Chondrocyte (in vitro differentiated cells): ENCODE data around the gene HAP1. TPM values are rescaled to one million over a fixed set of nuclear protein-coding genes. Genes with fewer than 3 reads are reported as not detected.

ENCODE experiments used
- DNase-seq: peaks from one replicate; pipeline ENCODE4 v3.0.0; 2021; ENCODE audit warnings: mixed read lengths, low spot score
- H3K27ac Mint-ChIP-seq: one replicate; pipeline ENCODE4 v1.8.0; 2021; ENCODE audit warnings: mild to moderate bottlenecking, moderate library complexity, mixed read lengths; ENCODE audit not compliant: unreplicated experiment
- H3K27me3 Mint-ChIP-seq: 2 replicates; pipeline ENCODE4 v1.8.0; 2021; ENCODE audit warnings: low read depth, mixed read lengths
- H3K36me3 Mint-ChIP-seq: 2 replicates; pipeline ENCODE4 v1.8.0; 2021; ENCODE audit warnings: low read depth, mixed read lengths
- H3K4me1 Mint-ChIP-seq: 2 replicates; pipeline ENCODE4 v1.8.0; 2021; ENCODE audit warnings: low read depth, mild to moderate bottlenecking, mixed read lengths
- H3K4me3 Mint-ChIP-seq: one replicate; pipeline ENCODE4 v1.8.0; 2021; ENCODE audit warnings: mild to moderate bottlenecking, moderate library complexity, mixed read lengths; ENCODE audit not compliant: unreplicated experiment
- H3K9me3 Mint-ChIP-seq: 2 replicates; pipeline ENCODE4 v1.8.0; 2021; ENCODE audit warnings: low read depth, mixed read lengths
- CTCF ChIP-seq: fragments of 200-600 bp; sonication (generic); IDR thresholded peaks from 2 replicates; pipeline ENCODE4 v1.5.0; 2021; ENCODE audit warnings: antibody characterized with exemption, mild to moderate bottlenecking, moderate library complexity
- total RNA-seq: library from RNA; stranded (reverse); gene quantifications from 3 replicates; pipeline ENCODE4 v1.2.1, GENCODE V29; 2021

HAP1 gene
- total RNA-seq, 1 donor from 2014 or later: not detected

- DNase-seq: no peak
- Mint-ChIP-seq H3K4me3 (no peak overlapping the region), H3K27ac (no peak overlapping the region), H3K4me1 (no peaks in the 10 kb centered on the region), H3K27me3 (peaks cover 4% of the 10 kb centered on the region), H3K36me3 (peaks cover 4% of the 10 kb centered on the region), H3K9me3 (no peaks in the 10 kb centered on the region)
- no peak for TF ChIP-seq CTCF
Observed at GRCh38 chr17:41751288-41751687, 16.8 kb upstream of the HAP1 start.

GRCh38 chr17:41750862-41751261, 16.4 kb upstream of the HAP1 start:
- H3K4me3 Mint-ChIP-seq: no peak overlapping the region
- H3K4me1 Mint-ChIP-seq: no peaks in the 10 kb centered on the region
- H3K9me3 Mint-ChIP-seq: no peaks in the 10 kb centered on the region
- H3K36me3 Mint-ChIP-seq: peaks cover 2% of the 10 kb centered on the region
- no peak for TF ChIP-seq CTCF
- H3K27me3 Mint-ChIP-seq: peaks cover 5% of the 10 kb centered on the region
- DNase-seq: no peak
- H3K27ac Mint-ChIP-seq: no peak overlapping the region

GRCh38 chr17:41748275-41748674, 13.8 kb upstream of the HAP1 start:
- Mint-ChIP-seq H3K27ac (no peak overlapping the region), H3K4me1 (no peaks in the 10 kb centered on the region), H3K27me3 (peaks cover 5% of the 10 kb centered on the region), H3K9me3 (no peaks in the 10 kb centered on the region), H3K36me3 (no peaks in the 10 kb centered on the region), H3K4me3 (no peak overlapping the region)
- DNase-seq: no peak
- no peak for TF ChIP-seq CTCF

- no peak for TF ChIP-seq CTCF
- H3K9me3 Mint-ChIP-seq: no peaks in the 10 kb centered on the region
- no peak overlapping the region for H3K27ac Mint-ChIP-seq
- H3K4me3 Mint-ChIP-seq: no peak overlapping the region
- no peaks in the 10 kb centered on the region for H3K4me1 Mint-ChIP-seq
- peaks cover 15% of the 10 kb centered on the region for H3K27me3 Mint-ChIP-seq
- no peak for DNase-seq
- H3K36me3 Mint-ChIP-seq: no peaks in the 10 kb centered on the region
Observed at GRCh38 chr17:41741709-41742108, 7.3 kb upstream of the HAP1 start.

- Mint-ChIP-seq H3K9me3 (no peaks in the 10 kb centered on the region), H3K4me3 (no peak overlapping the region), H3K27ac (no peak overlapping the region), H3K4me1 (no peaks in the 10 kb centered on the region), H3K27me3 (peaks cover 19% of the 10 kb centered on the region), H3K36me3 (no peaks in the 10 kb centered on the region)
- no peak for DNase-seq
- no peak for TF ChIP-seq CTCF
Observed at GRCh38 chr17:41740506-41740905, 6.1 kb upstream of the HAP1 start.
